Measurements from ENCODE around the gene MRPL52.
"Not testable (repeated sequence)": the region's sequence is repeated elsewhere in the genome, so short reads cannot be mapped to it uniquely, and the experiment has no call there.

Gene MRPL52

DNA sequence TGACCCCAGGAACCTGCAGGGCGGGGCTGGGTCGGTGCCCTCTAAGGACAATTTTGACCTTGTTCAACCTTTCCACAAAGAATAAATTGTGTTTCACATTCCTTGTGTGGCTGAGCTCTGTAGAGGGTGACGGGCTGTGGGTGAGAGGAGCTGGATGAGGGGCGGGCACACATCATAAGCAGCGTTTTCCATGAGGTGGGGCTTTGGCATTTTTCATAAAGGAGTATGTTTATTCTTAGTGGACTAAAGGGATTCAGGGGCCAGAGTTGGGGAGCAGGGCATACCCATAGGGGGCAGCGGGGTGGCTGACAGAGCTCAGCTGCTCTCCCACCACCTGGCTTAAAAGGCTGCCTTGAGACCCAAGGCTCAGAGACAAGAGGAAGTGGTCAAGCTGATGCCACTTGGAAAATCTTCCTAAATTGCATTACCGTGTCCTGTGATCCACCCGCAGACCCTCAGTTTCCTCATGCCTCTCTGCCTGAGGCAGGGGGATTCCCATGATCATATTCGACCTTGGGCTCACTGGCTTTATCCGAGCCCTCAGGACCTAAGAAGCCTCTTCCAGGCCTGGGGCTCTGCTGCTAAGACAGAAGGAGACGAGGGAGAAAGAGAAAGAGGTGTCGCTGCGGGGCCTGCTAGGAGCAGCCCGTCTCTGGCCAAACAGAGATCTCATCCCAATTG is 18.1 kb downstream of the MRPL52 start:
- DNase-seq (ENCODE audit: low spot score), result peak; percentile 36
- TF ChIP-seq, protein P1, sequence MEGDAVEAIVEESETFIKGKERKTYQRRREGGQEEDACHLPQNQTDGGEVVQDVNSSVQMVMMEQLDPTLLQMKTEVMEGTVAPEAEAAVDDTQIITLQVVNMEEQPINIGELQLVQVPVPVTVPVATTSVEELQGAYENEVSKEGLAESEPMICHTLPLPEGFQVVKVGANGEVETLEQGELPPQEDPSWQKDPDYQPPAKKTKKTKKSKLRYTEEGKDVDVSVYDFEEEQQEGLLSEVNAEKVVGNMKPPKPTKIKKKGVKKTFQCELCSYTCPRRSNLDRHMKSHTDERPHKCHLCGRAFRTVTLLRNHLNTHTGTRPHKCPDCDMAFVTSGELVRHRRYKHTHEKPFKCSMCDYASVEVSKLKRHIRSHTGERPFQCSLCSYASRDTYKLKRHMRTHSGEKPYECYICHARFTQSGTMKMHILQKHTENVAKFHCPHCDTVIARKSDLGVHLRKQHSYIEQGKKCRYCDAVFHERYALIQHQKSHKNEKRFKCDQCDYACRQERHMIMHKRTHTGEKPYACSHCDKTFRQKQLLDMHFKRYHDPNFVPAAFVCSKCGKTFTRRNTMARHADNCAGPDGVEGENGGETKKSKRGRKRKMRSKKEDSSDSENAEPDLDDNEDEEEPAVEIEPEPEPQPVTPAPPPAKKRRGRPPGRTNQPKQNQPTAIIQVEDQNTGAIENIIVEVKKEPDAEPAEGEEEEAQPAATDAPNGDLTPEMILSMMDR (IDR thresholded peaks at IDR 0.05; ENCODE audit: extremely low read depth, missing control alignments), result no peak

GRCh38 chr14:22848351-22849164 is 18.9 kb downstream of the MRPL52 start:
- TF ChIP-seq, protein P1 (IDR thresholded peaks at IDR 0.05; ENCODE audit: extremely low read depth, missing control alignments), result no peak
- peak; percentile 33 for DNase-seq (ENCODE audit: low spot score)

GRCh38 chr14:22849212-22849819 is 19.6 kb downstream of the MRPL52 start:
- no peak for DNase-seq (ENCODE audit: low spot score)
- TF ChIP-seq, protein P1 (IDR thresholded peaks at IDR 0.05; ENCODE audit: extremely low read depth, missing control alignments), result no peak

- peak; percentile 17 for DNase-seq (ENCODE audit: low spot score)
These were observed 21.5 kb downstream of the MRPL52 start for GRCh38 chr14:22850944-22851764.

DNA sequence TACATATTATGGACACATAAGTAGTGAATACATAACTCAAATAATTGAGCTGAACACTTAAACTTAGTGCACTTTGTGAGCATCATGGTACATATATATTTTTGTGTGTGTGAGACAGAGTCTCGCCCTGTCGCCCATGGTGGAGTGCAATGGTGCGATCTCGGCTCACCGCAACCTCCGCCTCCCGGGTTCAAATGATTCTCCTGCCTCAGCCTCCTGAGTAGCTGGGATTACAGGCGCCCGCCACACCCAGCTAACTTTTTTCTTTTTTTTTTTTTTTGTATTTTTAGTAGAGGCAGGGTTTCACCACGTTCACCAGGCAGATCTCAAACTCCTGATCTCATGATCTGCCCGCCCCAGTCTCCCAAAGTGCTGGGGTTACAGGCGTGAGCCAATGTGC is 22.5 kb downstream of the MRPL52 start:
- DNase-seq (ENCODE audit: low spot score), result not testable (repeated sequence)

More at GRCh38 chr14:22850944-22851764, 21.5 kb downstream of the MRPL52 start:
- TF ChIP-seq, protein P1 (IDR thresholded peaks at IDR 0.05; ENCODE audit: extremely low read depth, missing control alignments), result no peak

GRCh38 chr14:22852599-22852939 is 22.9 kb downstream of the MRPL52 start:
- DNase-seq (ENCODE audit: low spot score), result no peak
- TF ChIP-seq, protein P1 (IDR thresholded peaks at IDR 0.05; ENCODE audit: extremely low read depth, missing control alignments), result no peak

GRCh38 chr14:22852940-22853767 is 23.5 kb downstream of the MRPL52 start:
- DNase-seq (ENCODE audit: low spot score), result peak; percentile 86
- TF ChIP-seq, protein P1 (IDR thresholded peaks at IDR 0.05; ENCODE audit: extremely low read depth, missing control alignments), result peak; percentile 91

DNA sequence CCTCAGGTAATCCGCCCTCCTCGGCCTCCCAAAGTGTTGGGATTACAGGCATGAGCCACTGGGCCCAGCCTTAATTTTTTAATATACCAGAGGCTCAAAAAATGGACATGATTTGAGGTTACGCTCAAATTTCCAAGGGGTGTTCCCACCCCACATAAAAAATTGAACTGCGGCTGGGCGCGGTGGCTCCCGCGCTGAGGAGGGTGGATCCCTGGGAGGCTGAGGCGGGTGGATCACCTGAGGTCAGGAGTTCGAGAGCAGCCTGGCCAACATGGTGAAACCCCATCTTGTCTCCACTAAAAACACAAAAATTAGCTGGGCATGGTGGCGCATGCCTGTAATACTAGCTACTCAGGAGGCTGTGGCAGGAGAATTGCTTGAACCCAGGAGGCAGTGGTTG is 24.6 kb downstream of the MRPL52 start:
- not testable (repeated sequence) for DNase-seq (ENCODE audit: low spot score)

Measured in GM20000 (cell line).